Neural cell (in vitro differentiated cells): ENCODE data around the gene MAN2A2. TPM values are rescaled to one million over a fixed set of nuclear protein-coding genes. Genes with fewer than 3 reads are reported as not detected.

Experiments
- H2AFZ ChIP-seq: fragments of 200-600, 300-800 bp; sonication (generic), shearing (Covaris generic); 2 replicates; pipeline ENCODE4 v1.6.0; 2014; ENCODE audit warnings: low read depth, mild to moderate bottlenecking, antibody characterized with exemption, low read length, moderate library complexity
- H3F3A ChIP-seq: fragments of 200-600 bp; shearing (Covaris generic); 2 replicates; pipeline ENCODE4 v1.6.1; 2016; ENCODE audit warnings: mild to moderate bottlenecking, moderate library complexity, mixed read lengths, antibody characterized with exemption, low read length; ENCODE audit not compliant: insufficient read depth, poor library complexity, severe bottlenecking
- H3K27ac ChIP-seq: fragments of 200-600, 300-800 bp; sonication (generic), shearing (Covaris generic); 2 replicates; pipeline ENCODE4 v1.5.1; 2014; ENCODE audit warnings: mild to moderate bottlenecking, low read length, moderate library complexity
- H3K27me3 ChIP-seq: fragments of 300-800, 200-600 bp; sonication (generic), shearing (Covaris generic); 2 replicates; pipeline ENCODE4 v1.6.0; 2014; ENCODE audit warnings: mild to moderate bottlenecking, low read depth, low read length, moderate library complexity; ENCODE audit not compliant: insufficient read depth
- H3K36me3 ChIP-seq: fragments of 300-800, 200-600 bp; sonication (generic), shearing (Covaris generic); 2 replicates; pipeline ENCODE4 v1.5.1; 2014; ENCODE audit warnings: mild to moderate bottlenecking, antibody characterized with exemption, low read length, moderate library complexity; ENCODE audit not compliant: insufficient read depth
- H3K4me2 ChIP-seq: fragments of 300-800, 200-600 bp; sonication (generic), shearing (Covaris generic); 2 replicates; pipeline ENCODE4 v1.6.0; 2014; ENCODE audit warnings: mild to moderate bottlenecking, low read length
- H3K4me3 ChIP-seq: fragments of 300-800, 200-600 bp; sonication (generic), shearing (Covaris generic); 2 replicates; pipeline ENCODE4 v1.5.1; 2014; ENCODE audit warnings: mild to moderate bottlenecking, low read length, moderate library complexity
- H3K79me2 ChIP-seq: fragments of 200-600 bp; shearing (Covaris generic); replicated peaks from 2 replicates; pipeline ENCODE4 v1.6.0; 2014; ENCODE audit warnings: mild to moderate bottlenecking, low read length, moderate library complexity; ENCODE audit not compliant: insufficient read depth
- H3K9ac ChIP-seq: fragments of 300-800, 200-600 bp; sonication (generic), shearing (Covaris generic); 2 replicates; pipeline ENCODE4 v1.6.1; 2016; ENCODE audit warnings: mild to moderate bottlenecking, low read length, mixed read lengths
- H3K9me2 ChIP-seq: fragments of 200-600 bp; shearing (Covaris generic); 2 replicates; pipeline ENCODE4 v1.6.1; 2016; ENCODE audit warnings: mild to moderate bottlenecking, low read length, mixed read lengths; ENCODE audit not compliant: insufficient read depth
- H3K9me3 ChIP-seq: fragments of 200-600, 300-800 bp; sonication (generic), shearing (Covaris generic); 2 replicates; pipeline ENCODE4 v1.6.1; 2016; ENCODE audit warnings: mild to moderate bottlenecking, mixed run types, low read length, moderate library complexity, mixed read lengths
- H4K20me1 ChIP-seq: fragments of 200-600 bp; shearing (Covaris generic); 2 replicates; pipeline ENCODE4 v1.6.1; 2016; ENCODE audit warnings: mild to moderate bottlenecking, mixed run types; ENCODE audit not compliant: insufficient read depth
- EP300 ChIP-seq: fragments of 450-650 bp; conservative IDR thresholded peaks from 2 replicates; pipeline ENCODE4 v1.6.1; 2014; ENCODE audit warnings: antibody characterized with exemption, mild to moderate bottlenecking, moderate library complexity; ENCODE audit not compliant: poor library complexity, severe bottlenecking
- EZH2 ChIP-seq: fragments of 200-600, 300-800 bp; shearing (Covaris generic), sonication (generic); IDR thresholded peaks from 2 replicates; pipeline ENCODE4 v1.6.1; 2014; ENCODE audit warnings: antibody characterized with exemption, low read length, borderline replicate concordance, mild to moderate bottlenecking; ENCODE audit not compliant: insufficient read depth, poor library complexity, severe bottlenecking
- MXI1 ChIP-seq: fragments of 450-650 bp; conservative IDR thresholded peaks from 2 replicates; pipeline ENCODE4 v1.6.1; 2014; ENCODE audit warnings: antibody characterized with exemption, mild to moderate bottlenecking; ENCODE audit not compliant: poor library complexity, severe bottlenecking
- POLR2AphosphoS5 ChIP-seq: IDR thresholded peaks from 2 replicates; pipeline ENCODE4 v1.6.1; 2012
- RAD21 ChIP-seq: fragments of 450-650 bp; conservative IDR thresholded peaks from 2 replicates; pipeline ENCODE4 v1.6.1; 2014; ENCODE audit warnings: antibody characterized with exemption, mild to moderate bottlenecking, moderate library complexity
- REST ChIP-seq: IDR thresholded peaks from 2 replicates; pipeline ENCODE4 v1.6.1; 2012; ENCODE audit warnings: borderline replicate concordance
- SMC3 ChIP-seq: fragments of 450-650 bp; conservative IDR thresholded peaks from 2 replicates; pipeline ENCODE4 v1.6.1; 2014; ENCODE audit warnings: antibody characterized with exemption, mild to moderate bottlenecking, moderate library complexity; ENCODE audit not compliant: poor library complexity
- TAF1 ChIP-seq: IDR thresholded peaks from 2 replicates; pipeline ENCODE4 v1.6.1; 2012; ENCODE audit warnings: low read depth
- polyA plus RNA-seq: library from polyadenylated mRNA; depleted of rRNA; stranded (reverse); fragments of >200 nt; gene quantifications from 2 replicates; pipeline ENCODE4 v1.2.3, GENCODE V29; 2014
- TF ChIP-seq, protein P1 (sequence below): fragments of 450-650 bp; IDR thresholded peaks from 2 replicates; pipeline ENCODE4 v1.5.1; 2014; ENCODE audit warnings: antibody characterized with exemption, mild to moderate bottlenecking, moderate library complexity; ENCODE audit not compliant: poor library complexity, severe bottlenecking

The MAN2A2 gene
- polyA plus RNA-seq, 1 donor from 2014 or later: 59.8 TPM

DNA sequence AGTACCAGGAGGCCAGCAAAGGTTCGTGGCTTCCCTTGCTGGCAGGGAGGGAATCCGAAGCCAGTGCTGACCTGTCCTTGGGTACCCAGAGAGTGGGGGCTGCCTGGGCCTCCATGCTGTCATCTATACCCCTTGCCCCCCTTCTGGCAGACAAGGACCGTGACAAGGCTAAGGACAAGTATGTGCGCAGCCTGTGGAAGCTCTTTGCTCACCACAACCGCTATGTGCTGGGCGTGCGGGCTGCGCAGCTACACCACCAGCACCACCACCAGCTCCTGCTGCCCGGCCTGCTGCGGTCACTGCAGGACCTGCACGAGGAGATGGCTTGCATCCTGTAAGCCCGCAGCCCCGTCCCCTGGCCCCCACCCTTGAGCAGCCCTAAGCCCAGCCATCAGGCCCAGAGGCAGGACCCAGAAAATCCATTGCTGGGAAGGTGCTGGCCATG, 16.0 kb upstream of the MAN2A2 start:
- Histone ChIP-seq H3K9ac (no peak overlapping the region), H4K20me1 (no peaks in the 10 kb centered on the region), H3K4me3 (no peak overlapping the region), H3K27me3 (no peaks in the 10 kb centered on the region), H3K9me2 (no peaks in the 10 kb centered on the region), H3K27ac (no peak overlapping the region), H3K4me2 (no peak overlapping the region), H3F3A (no peaks in the 10 kb centered on the region), H2AFZ (no peak overlapping the region), H3K79me2 (no peaks in the 10 kb centered on the region), H3K9me3 (no peaks in the 10 kb centered on the region), H3K36me3 (no peaks in the 10 kb centered on the region)
- TF ChIP-seq EP300 (no peak), REST (no peak), TAF1 (no peak), POLR2AphosphoS5 (no peak), SMC3 (no peak), MXI1 (no peak), EZH2 (no peak), RAD21 (no peak)
- TF ChIP-seq, protein P1, sequence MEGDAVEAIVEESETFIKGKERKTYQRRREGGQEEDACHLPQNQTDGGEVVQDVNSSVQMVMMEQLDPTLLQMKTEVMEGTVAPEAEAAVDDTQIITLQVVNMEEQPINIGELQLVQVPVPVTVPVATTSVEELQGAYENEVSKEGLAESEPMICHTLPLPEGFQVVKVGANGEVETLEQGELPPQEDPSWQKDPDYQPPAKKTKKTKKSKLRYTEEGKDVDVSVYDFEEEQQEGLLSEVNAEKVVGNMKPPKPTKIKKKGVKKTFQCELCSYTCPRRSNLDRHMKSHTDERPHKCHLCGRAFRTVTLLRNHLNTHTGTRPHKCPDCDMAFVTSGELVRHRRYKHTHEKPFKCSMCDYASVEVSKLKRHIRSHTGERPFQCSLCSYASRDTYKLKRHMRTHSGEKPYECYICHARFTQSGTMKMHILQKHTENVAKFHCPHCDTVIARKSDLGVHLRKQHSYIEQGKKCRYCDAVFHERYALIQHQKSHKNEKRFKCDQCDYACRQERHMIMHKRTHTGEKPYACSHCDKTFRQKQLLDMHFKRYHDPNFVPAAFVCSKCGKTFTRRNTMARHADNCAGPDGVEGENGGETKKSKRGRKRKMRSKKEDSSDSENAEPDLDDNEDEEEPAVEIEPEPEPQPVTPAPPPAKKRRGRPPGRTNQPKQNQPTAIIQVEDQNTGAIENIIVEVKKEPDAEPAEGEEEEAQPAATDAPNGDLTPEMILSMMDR: no peak

DNA sequence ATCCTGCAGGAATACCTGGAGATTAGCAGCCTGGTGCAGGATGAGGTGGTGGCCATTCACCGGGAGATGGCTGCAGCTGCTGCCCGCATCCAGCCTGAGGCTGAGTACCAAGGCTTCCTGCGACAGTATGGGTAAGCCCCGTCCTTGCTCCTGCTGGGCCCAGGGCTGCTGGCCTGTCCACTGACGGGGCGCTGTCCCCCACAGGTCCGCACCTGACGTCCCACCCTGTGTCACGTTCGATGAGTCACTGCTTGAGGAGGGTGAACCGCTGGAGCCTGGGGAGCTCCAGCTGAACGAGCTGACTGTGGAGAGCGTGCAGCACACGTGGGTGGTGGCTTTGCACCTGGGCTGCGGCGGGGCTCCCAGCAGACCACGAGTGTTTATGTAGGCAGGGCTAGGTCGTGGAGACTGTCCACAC, 13.8 kb upstream of the MAN2A2 start:
- Histone ChIP-seq H3K9me3 (no peaks in the 10 kb centered on the region), H3K9ac (no peak overlapping the region), H3K79me2 (no peaks in the 10 kb centered on the region), H3K27ac (no peak overlapping the region), H3K36me3 (no peaks in the 10 kb centered on the region), H4K20me1 (no peaks in the 10 kb centered on the region), H3K27me3 (no peaks in the 10 kb centered on the region), H3K9me2 (no peaks in the 10 kb centered on the region), H3K4me3 (no peak overlapping the region), H3K4me2 (no peak overlapping the region), H3F3A (no peaks in the 10 kb centered on the region), H2AFZ (no peak overlapping the region)
- no peak for TF ChIP-seq MXI1
- TF ChIP-seq RAD21: no peak
- no peak for TF ChIP-seq TAF1
- TF ChIP-seq, protein P1: no peak
- no peak for TF ChIP-seq REST
- no peak for TF ChIP-seq EP300
- TF ChIP-seq EZH2: no peak
- TF ChIP-seq SMC3: no peak
- no peak for TF ChIP-seq POLR2AphosphoS5
